Erythroblast (primary cell): ENCODE measurements around the gene NUP58.

ENCODE experiments used
- DNase-seq, 2 experiments: peaks; one replicate each; lab custom pipeline; 2025; lab: John Stamatoyannopoulos, UW
- GATA1 ChIP-seq: IDR thresholded peaks from 2 replicates; pipeline ENCODE4 v1.6.1; 2011; ENCODE audit warnings: low read depth, mild to moderate bottlenecking, control low read depth, low read length, moderate library complexity
- POLR2A ChIP-seq: IDR thresholded peaks from 2 replicates; pipeline ENCODE4 v1.6.1; 2011; ENCODE audit warnings: mild to moderate bottlenecking, low read length

NUP58 gene

DNA sequence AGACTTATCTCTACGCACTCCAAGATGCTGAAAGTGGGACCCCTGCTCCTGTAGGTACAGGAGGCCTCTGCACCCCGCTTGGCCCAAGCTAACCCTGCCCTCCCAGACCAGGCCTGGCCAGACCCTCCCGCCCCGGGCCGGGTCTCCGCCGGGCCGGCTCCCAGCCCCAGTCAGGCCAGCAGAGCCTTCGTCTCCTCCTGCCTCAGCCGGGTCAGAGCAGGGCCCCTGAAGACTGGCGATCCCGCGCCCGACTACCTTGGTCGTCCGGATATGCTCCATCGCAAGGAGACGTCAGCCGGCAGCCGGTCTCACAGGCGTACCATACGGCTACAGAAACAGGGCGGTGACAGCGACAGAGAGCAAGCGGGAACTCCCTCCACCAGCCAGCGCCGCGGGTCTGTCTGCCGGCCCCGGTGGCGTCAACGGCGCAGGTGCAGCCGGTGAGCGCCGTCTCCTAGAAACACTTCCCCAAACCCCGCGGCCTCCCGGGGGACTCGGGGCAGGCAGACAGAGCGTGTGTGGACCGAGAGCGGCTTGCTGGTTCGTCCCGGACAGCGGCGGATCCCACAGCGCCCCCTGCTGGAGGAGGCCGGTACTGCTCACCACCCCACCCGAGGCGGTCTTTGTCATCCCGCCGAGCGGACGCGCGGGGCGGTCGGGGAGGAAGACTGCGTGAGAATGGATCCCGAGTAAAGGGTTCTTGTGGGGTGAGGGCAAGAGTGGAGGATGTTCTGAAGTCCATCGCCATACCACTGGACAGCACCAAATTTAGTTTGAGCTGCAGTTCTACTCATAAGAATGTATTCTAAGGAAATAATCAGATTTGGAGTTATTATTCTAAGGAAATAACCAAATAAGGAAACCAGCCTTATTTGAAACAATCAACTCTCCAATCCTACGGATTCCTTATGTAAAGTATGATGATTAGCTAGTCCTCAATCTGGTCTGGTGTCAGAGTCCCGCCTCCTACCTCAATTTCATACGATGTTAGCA lies 14.2 kb upstream of the NUP58 start, which contains the start of gene MTMR6:
Gene MTMR6, minus strand, starts transcription at position 520 of the 993 bp plus-strand sequence. Its CDS starts 241 bp downstream, at position 279.
- peak; percentile 63 for TF ChIP-seq POLR2A
- TF ChIP-seq GATA1: no peak
- peak; percentile 88 to 94 for DNase-seq

DNA sequence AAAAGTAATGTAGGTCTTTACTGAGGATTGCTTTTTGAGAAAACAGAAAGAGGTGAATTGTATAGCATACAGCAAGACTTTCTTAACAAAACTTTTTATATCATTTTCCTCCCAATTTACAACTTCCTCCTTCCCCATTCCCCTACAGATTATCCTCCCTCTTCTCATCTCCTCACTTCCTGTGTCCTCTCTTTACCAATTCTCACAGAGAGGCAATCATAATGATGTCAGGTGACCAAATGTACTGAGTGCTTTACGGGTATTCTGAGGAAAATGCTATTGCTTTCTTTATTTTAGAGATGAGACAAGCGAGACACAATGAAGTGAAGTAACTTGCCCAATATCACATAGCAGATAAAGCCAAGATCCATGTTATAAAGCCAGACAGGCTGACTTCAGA lies 12.5 kb upstream of the NUP58 start:
- no peak for DNase-seq
- no peak for TF ChIP-seq GATA1
- no peak for TF ChIP-seq POLR2A

DNA sequence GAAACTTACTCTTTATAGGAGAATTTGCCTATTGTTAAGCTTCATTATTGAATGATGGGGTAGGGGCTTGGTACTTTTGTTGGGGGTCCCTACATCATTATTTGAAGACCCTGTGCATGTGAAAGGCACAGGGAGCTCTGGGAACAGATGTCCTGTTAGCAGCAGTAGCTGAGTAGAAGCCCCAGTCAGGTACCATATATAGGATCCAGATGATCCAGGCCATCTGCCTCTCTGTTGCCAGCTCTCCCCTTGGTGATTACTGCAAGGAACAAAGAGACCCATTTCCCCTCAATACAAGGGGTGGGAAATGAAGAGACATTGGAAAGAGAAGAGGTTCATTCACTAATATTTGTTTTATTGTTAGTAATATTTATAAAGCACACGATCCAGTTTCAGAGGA lies 9.7 kb upstream of the NUP58 start:
- no peak for TF ChIP-seq POLR2A
- TF ChIP-seq GATA1: no peak
- no peak for DNase-seq

DNA sequence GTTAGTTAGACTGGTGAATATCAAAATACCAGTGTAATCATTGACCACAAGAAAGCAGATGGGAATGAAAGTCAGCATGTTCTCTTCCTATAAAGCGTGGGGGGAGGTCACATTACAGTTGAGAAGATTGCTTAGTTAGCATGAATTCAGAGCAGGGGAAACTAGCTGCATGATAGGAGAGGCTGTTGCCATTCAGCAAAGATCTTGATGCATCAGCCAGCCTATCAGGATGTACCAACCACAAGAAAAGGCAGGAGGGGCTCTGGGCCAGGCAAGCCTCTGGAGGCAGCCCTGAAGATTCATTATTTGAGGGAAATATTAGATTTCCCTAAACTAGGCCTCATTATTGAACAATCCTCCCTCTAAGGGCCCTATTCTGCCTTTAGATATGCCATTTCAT lies 9.1 kb upstream of the NUP58 start:
- DNase-seq: peak; percentile 53 to 82
- TF ChIP-seq GATA1 (no peak), POLR2A (no peak)

DNA sequence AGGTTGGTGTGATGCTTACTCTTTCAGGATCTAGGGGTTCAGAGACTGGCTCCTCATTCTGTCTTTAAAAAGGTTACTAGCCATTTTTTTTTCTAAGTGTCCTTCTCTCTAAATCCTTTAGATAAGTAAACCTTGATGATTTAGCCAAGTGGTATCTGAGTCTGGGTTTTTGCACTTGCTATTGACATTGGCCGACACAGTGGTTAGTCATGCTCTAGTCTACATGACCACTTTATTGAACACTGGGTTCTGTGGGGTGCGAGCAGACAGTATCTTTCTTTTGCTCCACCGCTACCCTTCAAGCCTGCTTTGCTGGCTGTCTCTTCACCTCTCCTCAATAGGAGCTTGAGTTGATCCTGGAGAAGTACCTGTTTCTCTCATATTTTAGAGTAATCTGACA lies 6.2 kb upstream of the NUP58 start:
- TF ChIP-seq POLR2A (no peak), GATA1 (no peak)
- no peak for DNase-seq

DNA sequence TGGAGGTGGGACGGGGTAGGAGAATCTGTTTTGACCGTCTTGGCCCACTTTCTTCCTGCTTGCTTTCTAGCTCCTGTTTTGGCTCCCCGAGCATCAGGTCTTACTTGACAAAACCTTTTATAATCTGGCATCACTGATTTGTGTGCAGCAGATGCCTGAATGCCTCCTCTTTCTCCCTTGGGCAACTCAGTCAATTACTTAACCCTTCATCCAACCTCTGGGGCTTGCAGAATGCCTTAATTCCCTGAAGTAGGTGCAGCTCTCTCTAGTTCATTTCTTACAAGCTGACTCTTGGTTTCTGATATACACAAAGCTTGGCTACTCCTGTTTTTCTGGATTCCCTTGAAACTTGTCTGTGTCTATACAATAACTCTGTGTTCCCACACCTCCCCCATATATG lies 5.7 kb upstream of the NUP58 start:
- DNase-seq: no peak
- no peak for TF ChIP-seq POLR2A
- no peak for TF ChIP-seq GATA1

DNA sequence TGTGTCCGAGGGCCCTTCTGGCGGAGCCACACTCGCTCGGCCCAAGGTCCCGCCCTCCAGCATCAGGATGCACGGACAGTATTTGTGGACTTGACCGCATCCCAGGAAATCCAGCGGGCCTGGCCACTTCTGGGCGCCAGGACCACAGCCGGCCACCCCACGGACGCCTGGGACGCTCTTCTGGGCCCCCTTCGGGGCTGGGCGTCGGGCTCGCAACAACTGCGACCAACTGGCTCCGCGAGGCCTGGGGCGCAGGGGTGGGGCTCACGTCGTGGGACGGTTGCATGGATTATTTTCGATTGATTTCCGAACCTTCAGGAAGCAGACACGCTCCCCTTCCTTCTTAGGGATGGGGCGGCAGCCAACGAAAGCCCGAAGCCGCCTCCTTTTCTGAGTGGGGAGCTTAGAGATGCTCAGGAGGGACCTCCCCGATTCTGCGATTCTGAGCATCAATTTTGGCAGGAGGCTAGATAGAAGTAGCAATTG lies 521 bp upstream of the NUP58 start:
- DNase-seq: no peak
- TF ChIP-seq POLR2A (no peak), GATA1 (no peak)

DNA sequence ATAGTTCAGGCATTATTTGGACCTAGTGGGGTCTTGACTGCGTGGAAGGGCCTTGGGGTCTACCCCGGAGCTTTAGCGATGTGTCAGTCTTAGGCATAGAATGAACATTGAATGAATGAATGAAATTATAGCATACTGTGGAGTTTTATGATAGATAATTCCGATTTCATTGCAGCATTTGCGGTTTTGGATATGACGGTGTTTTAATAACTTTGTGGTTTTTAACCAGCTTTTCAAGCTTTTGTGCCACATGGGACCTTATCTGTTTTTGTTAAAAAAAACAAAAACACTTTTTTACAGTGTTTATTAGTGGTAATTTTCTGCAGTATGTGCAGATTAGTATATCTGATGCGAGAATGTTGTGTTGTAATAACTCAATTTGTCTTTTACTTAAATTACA lies 696 bp downstream of the NUP58 start:
- DNase-seq: no peak
- no peak for TF ChIP-seq GATA1
- no peak for TF ChIP-seq POLR2A

DNA sequence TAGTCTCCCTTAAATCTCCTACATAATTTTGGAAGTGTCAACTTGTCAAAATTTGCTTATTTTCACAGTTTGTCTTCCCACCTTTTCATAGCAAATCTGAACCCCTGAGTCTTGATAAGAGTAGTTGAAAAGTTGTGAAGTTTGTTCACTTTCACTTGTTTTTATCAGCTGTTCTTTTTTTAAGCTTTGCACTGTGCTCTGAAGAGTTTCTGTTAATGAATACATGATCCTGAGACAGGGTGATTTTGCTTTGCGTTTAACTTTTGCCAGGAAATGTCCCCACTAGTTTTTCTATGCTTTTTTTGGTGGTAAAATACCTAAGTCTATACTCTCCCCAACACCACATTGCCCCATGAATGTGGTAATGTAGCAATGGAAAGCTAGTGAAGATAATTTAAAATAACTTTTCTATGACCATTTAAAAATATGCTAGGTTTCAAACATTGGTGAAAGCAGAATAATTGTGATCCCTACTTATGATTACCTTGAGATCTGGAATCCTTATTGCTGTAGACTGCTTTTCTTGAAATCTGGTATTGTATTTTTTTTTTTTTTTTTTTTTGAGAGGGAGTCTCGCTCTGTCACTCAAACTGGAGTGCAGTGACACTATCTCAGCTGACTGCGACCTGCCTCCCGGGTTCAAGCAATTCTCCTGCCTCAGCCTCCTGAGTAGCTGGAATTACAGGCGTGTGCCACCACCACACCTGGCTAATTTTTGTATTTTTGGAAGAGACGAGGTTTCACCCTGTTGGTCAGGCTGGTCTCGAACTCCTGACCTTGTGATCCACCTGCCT lies 5.4 kb downstream of the NUP58 start:
- TF ChIP-seq GATA1 (no peak), POLR2A (peak; percentile 5)
- no peak for DNase-seq

DNA sequence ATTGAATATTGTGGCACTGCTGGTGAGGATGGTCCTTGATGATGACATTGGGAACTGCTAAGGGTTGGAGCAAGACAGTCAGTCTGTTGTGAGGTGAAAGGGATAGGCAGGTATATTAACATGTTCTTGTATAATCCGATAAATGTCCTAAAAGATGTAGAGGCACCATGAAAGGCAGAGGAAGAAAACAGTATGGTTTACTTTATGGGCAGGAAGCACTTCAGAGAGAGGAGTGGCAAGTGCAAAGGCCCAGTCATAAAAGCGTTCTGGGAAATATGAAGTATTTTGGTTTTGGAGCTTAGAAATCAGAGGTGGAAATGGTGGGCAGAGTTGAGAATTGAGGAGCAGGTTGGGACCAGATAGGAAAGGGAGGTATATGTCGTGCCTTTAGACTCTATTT lies 9.5 kb downstream of the NUP58 start:
- TF ChIP-seq POLR2A: no peak
- no peak for TF ChIP-seq GATA1

DNA sequence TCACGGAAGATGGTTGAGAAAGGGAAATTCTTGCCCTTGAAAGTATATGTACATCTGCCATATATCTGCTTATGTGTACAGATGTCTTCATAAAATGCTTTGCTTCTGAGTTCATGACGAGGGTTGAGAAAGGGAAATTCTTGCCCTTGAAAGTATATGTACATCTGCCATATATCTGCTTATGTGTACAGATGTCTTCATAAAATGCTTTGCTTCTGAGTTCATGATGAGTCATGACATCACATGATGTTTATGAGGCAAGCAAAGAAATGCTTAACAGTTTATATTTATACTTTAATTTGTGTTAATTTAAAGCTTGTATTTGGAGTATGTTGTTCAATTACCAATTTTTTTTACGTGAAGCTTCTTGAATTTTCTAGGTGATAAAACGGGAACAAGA lies 17.5 kb downstream of the NUP58 start:
- DNase-seq: peak; percentile 32 to 73

More for the DNA sequence above, 9.5 kb downstream of the NUP58 start:
- DNase-seq: no peak

DNA sequence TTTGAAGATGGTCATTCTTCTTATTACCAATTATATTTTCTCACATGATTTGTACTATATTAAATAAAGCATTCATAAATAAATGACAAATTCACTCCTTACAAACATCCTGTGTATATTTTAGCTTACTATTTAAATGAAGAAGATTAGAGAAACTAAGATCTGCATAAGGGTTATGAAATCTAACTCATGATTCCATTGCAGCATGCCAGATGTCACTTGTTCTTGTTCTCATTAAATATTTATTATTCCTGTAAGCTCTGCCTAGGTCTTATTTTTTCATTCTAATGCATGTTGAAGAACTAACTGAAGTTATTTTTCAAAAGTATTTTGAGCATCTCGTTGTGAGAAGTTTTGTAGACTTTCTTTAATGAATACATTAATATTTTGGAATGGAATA lies 18.3 kb downstream of the NUP58 start:
- DNase-seq: peak in 1 of 2 experiments; percentile 33
- no peak for TF ChIP-seq GATA1
- TF ChIP-seq POLR2A: no peak

DNA sequence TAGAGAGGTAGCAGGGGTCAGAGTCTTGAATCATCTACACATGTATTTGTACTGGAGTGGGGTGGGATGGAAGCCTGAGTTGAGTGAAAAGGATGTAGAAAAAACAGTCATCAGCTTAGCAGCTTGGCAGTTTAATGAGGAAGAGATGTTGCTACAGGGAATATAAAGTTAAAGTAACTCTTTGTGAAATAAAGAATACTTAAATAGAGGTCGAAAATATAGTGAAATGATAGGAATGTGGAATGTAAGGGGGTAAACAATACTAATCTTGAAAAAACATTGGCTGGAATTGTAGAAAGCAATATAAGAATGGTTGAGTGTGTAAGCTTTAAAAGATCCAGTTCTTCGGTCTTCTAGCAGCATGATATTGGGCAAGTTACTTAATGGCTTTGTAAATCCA lies 22.7 kb downstream of the NUP58 start:
- no peak for DNase-seq
- TF ChIP-seq POLR2A (no peak), GATA1 (no peak)

DNA sequence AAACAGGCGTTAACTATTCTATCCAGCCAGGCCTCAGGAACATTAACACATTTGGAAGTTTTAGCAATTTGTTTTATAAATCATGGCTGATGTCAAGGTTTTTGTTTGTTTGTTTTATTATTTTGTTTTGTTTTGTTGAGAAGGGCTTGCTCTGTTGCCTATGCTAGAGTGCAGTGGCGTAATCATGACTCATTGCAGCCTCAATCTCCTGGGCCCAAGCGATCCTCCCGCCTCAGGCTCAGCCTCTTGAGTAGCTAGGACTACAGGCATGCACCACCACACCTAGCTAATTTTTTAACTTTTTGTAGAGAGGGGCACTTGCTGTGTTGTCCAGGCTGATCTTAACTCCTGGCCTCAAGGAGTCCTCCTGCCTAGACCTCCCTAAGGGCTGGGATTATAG lies 28.3 kb downstream of the NUP58 start:
- DNase-seq: peak; percentile 21 to 67
- TF ChIP-seq POLR2A (no peak), GATA1 (no peak)

DNA sequence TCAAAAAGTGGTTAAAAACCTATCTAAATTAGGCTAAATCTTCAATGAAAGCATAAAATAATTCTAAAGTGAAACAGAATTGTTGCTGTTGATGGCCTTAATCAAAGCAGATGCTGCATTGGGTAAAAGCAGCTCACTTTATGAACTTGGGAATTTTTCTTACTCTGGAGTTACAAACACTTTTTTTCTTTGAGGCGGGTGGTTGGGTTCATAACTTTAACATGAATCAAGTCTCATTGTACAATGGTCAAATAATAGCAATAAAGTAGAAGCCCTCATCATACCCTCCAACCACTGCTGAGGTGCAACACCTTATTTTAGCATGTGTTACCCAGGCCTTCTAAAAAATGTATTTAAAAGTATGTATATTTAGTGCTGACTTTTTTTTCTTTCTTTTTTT lies 29.1 kb downstream of the NUP58 start:
- DNase-seq: no peak
- TF ChIP-seq GATA1: no peak
- TF ChIP-seq POLR2A: no peak
